Measurements from ENCODE around the gene ICAM4. TPM values are rescaled to one million over a fixed set of nuclear protein-coding genes. Genes with fewer than 3 reads are reported as not detected.

Gene ICAM4
- total RNA-seq, 1 donor from 2014 or later: 0.20 TPM

DNA sequence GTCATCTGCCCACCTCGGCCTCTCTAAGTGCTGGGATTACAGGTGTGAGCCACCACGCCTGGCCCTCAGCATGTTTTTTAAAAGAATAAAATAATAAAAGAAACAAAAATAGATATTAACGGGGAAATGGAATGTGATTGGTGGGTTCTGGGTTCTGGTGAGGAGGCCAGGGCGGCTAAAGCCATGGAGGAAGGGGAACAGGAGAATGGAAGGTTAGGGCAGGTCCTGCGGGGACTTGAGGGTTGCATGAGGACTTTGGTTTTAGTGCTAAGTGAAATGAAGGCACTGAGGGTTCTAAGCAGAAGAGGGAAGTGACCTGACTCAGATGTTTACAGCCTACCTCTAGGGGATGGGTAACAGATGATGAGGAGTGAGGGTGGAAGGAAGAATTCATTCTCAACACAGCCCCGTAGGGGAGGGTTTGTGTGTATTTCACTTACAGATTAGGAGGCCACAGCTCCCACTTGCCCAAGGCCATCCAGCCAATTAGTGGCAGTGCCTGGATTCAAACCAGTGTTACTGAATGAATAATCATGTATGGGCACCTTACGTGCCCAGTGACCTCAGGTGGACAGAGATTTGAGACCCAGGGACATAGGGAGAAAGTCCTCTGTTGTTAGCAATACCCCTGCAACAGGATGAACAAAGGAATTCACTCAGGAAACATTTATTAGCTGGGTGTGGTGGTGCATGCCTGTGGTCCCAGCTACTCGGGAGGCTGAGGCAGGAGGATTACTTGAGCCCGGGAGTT, 41.4 kb upstream of the ICAM4 start:
- H3K4me3 ChIP-seq (ENCODE audit: insufficient read depth, low read depth, low read length): no peak overlapping the region
- no peaks in the 10 kb centered on the region for H3K9me3 ChIP-seq (ENCODE audit: insufficient read depth, low read depth, low read length)
- H3K4me3 Mint-ChIP-seq (ENCODE audit: unreplicated experiment): no peak overlapping the region
- FAIRE-seq: no peak
- no peak overlapping the region for H3K27ac Mint-ChIP-seq (ENCODE audit: unreplicated experiment)
- DNase-seq (ENCODE audit: low read depth): no peak
- no peak overlapping the region for H3K9ac ChIP-seq (ENCODE audit: low read length)
- H3K36me3 ChIP-seq (ENCODE audit: insufficient read depth, low read length): no peaks in the 10 kb centered on the region
- TF ChIP-seq EZH2 (IDR thresholded peaks at IDR 0.05; ENCODE audit: insufficient read depth, low read length) (no peak), CTCF (IDR thresholded peaks at IDR 0.05; ENCODE audit: insufficient read depth, low read depth, low read length) (no peak)
- no peaks in the 10 kb centered on the region for H3K27me3 Mint-ChIP-seq (ENCODE audit: low read depth, unreplicated experiment)
- no peak overlapping the region for H3K27ac ChIP-seq (ENCODE audit: low read depth, low read length)
- H3K4me2 ChIP-seq (ENCODE audit: low read length): no peak overlapping the region
- no peaks in the 10 kb centered on the region for H3K4me1 ChIP-seq (ENCODE audit: insufficient read depth, low read length)
- H4K20me1 ChIP-seq (ENCODE audit: insufficient read depth, low read length): no peaks in the 10 kb centered on the region
- no peaks in the 10 kb centered on the region for H3K36me3 Mint-ChIP-seq (ENCODE audit: low read depth, unreplicated experiment)
- peaks cover 3% of the 10 kb centered on the region for H3K9me3 Mint-ChIP-seq (ENCODE audit: unreplicated experiment)
- H3K79me2 ChIP-seq (ENCODE audit: insufficient read depth, low read length): no peaks in the 10 kb centered on the region
- H3K27me3 ChIP-seq (ENCODE audit: insufficient read depth, low read length): no peaks in the 10 kb centered on the region
- peaks cover 2% of the 10 kb centered on the region for H3K4me1 Mint-ChIP-seq (ENCODE audit: low read depth, unreplicated experiment)
- no peak overlapping the region for H2AFZ ChIP-seq (ENCODE audit: low read depth, low read length)

GRCh38 chr19:10246511-10246910, 40.2 kb upstream of the ICAM4 start:
- Mint-ChIP-seq H3K27ac (ENCODE audit: unreplicated experiment) (no peak overlapping the region), H3K36me3 (ENCODE audit: low read depth, unreplicated experiment) (no peaks in the 10 kb centered on the region), H3K9me3 (ENCODE audit: unreplicated experiment) (peaks cover 3% of the 10 kb centered on the region), H3K4me1 (ENCODE audit: low read depth, unreplicated experiment) (peaks cover 2% of the 10 kb centered on the region), H3K27me3 (ENCODE audit: low read depth, unreplicated experiment) (no peaks in the 10 kb centered on the region), H3K4me3 (ENCODE audit: unreplicated experiment) (no peak overlapping the region)
- H3K4me2 ChIP-seq (ENCODE audit: low read length): no peak overlapping the region
- H3K27me3 ChIP-seq (ENCODE audit: insufficient read depth, low read length): no peaks in the 10 kb centered on the region
- H3K79me2 ChIP-seq (ENCODE audit: insufficient read depth, low read length): no peaks in the 10 kb centered on the region
- no peaks in the 10 kb centered on the region for H3K9me3 ChIP-seq (ENCODE audit: insufficient read depth, low read depth, low read length)
- no peak overlapping the region for H2AFZ ChIP-seq (ENCODE audit: low read depth, low read length)
- no peak for TF ChIP-seq EZH2 (IDR thresholded peaks at IDR 0.05; ENCODE audit: insufficient read depth, low read length)
- TF ChIP-seq CTCF (IDR thresholded peaks at IDR 0.05; ENCODE audit: insufficient read depth, low read depth, low read length): no peak
- no peak overlapping the region for H3K9ac ChIP-seq (ENCODE audit: low read length)
- H3K4me1 ChIP-seq (ENCODE audit: insufficient read depth, low read length): no peaks in the 10 kb centered on the region
- DNase-seq (ENCODE audit: low read depth) (no peak), FAIRE-seq (no peak)
- no peak overlapping the region for H3K27ac ChIP-seq (ENCODE audit: low read depth, low read length)
- no peaks in the 10 kb centered on the region for H3K36me3 ChIP-seq (ENCODE audit: insufficient read depth, low read length)
- H4K20me1 ChIP-seq (ENCODE audit: insufficient read depth, low read length): no peaks in the 10 kb centered on the region
- no peak overlapping the region for H3K4me3 ChIP-seq (ENCODE audit: insufficient read depth, low read depth, low read length)

Data from astrocyte (in vitro differentiated cells and primary cell).